Measurements from ENCODE around the gene MEIKIN. TPM values are rescaled to one million over a fixed set of nuclear protein-coding genes. Genes with fewer than 3 reads are reported as not detected.
A peak's percentile ranks its signal among the peaks of the same experiment; 100 is the strongest.

The MEIKIN gene
- polyA plus RNA-seq, 1 donor = not detected

DNA sequence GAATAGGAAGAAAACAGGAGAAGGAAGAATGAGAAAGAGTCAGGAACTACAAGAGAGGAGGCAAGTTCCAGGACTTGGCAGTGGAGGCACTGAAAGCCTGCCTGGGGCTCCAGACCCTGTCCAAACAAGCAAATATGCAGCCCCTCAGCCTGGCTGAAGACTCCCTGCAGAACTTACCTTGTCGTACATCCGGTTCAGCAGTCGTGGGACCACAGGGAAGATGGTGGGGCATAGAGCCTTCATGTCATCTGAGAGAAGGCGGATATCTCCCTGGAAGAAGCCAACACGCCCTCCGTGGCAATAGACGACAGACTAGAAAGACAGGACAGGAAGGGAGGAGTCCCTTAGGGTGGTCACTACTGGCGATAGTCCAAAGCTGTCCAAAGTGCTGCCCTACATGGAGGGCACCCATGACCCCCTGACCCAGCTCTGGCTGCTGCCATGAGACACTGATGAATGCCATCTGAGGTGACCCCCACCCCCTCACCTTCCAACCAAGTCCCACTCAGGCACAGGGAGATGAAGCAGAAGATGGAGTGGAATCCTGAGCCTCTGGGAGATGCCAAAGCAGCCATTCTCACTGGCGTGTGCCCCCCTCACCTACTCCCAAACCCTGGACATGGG lies 27.7 kb upstream of the MEIKIN start:
- no peak for DNase-seq

- DNase-seq = no peak
These were observed 23.0 kb upstream of the MEIKIN start for GRCh38 chr5:131968396-131968954.

- DNase-seq = no peak
These were observed 21.1 kb upstream of the MEIKIN start for GRCh38 chr5:131966551-131966950.

DNA sequence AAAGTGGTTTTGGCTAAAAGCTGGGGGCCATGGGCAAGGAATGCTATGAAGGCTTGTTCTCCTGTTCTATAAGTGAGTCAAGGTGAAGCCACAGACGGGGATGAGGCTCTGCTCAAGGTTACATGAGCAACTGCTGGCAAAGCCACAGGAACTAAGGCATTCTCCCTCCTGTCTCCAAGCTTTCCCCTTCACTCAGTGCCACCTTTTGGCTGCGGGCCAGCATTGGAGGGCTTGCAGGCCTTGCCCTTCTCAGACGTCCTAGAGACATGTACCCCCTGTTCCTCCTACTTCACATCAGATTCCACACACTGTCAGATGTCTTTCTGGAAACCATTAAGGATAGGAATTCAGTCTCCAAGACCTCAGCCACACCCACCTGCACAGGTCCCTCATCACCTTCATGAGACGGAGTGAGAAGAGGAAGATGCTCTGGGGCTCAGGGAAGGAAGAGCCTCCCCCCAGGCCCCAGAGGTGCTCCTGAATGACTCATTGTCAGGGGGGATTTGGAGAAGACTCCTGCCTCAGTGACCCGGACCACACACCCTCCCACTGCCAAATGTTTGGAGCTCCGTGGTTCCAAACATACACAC lies 20.5 kb upstream of the MEIKIN start:
- DNase-seq = no peak

- no peak for DNase-seq
These were observed 14.4 kb upstream of the MEIKIN start for GRCh38 chr5:131959906-131960305.

DNA sequence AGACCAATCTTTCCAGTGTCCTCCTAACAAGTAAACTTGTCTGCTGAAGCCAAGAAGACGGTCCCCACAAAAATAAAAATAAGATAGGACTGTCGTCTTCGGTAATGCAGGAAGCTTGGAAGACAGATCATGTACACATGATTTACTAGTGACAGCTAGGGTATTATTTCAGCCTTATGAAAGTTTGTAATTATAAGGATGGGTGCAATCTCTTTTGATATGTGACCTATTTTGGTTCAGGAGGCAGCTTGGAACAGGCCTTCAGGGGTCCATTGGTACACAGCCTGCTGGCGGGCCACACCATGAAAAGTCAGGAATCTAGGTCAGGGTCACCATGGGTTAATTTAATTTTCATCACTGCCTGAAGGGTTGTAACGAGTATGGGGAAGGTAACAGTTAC lies 13.7 kb upstream of the MEIKIN start:
- no peak for DNase-seq

DNA sequence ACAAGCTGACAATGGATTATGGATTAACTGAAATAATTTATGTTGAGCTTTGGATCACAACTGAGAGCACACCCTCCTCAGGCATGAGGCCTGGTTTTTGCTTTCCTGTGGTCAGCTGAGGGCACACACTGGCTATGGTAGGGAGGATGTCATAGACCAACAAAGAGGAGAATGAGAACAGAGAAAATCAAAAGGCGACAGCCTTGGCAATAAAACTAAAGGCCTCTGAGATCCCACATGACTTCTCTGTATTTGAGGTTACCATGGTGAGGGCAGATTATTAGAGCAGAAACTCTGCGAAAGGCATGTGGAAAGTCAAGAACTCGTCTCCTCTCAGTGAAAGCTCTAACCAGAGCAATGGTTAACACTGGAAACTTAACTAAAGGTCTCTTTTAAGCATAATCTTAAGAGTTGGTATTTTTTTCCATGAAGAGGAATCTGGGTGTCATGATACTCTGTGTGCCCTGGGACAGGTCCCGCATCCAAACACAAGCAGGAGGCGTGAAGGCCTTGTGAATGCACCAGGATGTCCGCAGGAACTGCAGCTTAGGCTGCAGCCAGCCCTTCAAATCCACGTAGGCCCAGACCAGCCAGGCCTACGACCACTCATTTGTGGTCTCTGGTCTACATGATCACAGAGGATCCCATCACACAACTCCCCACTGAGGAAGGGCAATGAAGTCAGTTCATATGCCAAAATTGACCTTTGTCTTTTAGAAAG lies 12.4 kb upstream of the MEIKIN start:
- DNase-seq = no peak

DNA sequence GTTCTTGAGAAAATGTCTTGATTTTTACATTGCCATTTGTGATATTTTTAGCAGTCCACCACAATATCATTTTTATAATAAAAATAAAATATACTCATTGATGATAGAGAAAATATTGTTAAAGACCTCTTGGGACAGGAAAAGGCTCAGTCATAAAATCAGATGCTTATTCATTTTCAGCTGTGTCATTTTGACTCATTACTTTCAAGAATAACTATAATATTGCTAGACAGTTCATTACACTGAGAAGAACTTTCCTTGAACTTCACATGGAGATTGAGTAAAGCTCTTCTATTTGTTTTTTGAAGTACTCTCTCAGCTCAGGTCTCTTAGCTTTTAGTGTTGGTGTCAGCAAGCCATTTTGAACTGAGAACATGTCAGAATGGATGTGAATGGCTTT lies 8.5 kb upstream of the MEIKIN start:
- DNase-seq = no peak

DNA sequence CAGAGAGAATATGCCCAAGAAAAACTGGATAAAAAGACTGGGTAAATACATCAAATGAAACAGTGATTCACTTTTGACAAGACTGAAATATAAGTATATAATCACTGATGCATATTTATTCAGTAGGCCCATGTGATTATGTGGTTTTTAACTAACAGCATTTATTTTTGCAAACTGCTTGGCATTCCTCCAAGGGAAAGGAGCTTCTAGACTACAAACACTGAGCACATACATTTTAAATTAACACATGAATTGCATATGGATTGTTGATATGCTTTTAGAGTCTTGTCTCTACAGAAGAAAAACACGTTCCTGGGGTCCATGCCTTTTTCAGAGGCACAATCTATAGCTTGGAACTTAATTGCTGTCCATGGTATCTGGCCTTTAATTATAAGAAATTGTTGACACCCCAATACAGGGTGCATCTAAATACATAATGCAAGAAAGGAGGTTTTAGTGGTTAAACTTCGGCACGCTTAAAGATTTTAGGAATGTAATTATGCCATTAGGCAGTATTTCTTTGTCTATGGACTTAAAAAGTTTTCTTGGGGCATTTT lies 6.9 kb upstream of the MEIKIN start:
- peak; percentile 10 for DNase-seq

DNA sequence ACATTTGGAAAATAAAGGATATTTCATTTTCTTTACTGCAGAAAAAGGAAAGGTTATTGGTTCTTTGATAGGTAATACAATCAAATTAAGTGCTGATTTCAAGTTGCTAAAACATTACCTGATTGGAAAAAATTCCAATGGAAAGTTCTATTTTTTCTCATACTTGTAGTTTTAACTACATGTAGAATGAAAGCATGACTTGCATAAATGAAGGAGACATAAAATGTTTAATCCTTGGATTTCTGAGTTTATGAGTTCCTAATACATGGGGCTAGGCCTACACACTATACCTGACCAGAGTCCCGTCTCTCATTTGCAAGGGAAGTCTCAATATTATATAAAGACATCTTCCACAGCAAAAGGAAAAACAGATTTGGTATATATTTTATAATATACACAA lies 5.2 kb upstream of the MEIKIN start:
- DNase-seq = no peak

DNA sequence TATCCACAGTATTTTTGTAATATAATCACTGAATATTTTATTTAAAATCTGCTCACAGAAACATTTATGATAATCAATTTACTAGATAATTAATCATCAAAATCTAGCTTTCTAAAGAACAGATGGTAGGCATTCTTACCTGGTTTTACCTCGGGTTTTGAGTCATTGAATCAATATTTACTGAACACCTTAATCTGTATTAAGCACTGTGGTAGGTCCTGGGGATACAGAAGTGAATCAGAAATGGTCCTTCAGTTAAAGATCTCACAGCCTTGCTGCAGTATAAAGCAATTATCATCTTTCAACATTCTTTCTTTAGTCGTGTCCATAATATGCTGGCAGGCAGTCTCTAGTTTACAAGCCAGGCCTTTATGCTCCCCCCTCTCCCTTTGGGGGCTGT lies 2.0 kb upstream of the MEIKIN start:
- DNase-seq = no peak

GRCh38 chr5:131944702-131945550 lies 537 bp downstream of the MEIKIN start:
- no peak for DNase-seq

- no peak for DNase-seq
These were observed 1.5 kb downstream of the MEIKIN start for GRCh38 chr5:131943916-131944315.

DNA sequence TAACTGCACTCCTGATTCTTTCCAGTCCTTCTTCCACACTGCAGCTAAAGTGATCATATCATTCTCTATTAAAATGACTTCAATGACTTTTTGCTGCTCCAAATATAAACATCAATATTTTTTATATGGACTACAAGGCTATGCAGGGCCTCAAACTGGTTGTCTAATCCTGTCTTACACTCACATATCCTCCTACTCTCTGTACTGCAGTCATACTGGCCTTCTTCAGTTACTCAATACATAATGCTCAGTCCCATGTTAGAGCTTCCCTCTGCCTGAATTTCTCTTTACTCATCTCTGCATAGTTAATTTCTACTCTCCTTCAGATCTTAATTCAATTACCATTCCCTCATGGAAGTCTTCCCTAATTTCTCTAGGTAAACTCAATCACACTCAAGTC lies 3.4 kb downstream of the MEIKIN start:
- no peak for DNase-seq

- DNase-seq = no peak
These were observed 5.6 kb downstream of the MEIKIN start for GRCh38 chr5:131939690-131940345.

DNA sequence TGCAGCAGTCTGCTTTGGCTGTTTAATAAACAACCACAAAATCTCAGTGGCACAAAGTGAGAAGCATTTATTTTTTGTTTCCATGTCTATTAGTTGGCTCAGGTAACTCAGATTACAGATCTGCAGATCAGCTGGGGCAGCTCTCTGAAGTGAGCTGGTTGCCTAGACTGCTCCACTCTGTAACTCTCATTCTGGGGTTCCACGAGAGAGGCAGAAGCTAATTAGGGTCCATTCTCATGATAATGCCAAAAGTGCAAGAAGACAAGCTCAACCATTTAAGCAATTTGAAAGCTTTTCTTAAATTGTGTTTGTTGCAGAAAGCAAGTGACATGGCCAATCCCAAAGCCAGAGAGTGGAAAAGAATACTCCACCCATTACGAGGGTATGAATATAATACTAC lies 13.2 kb downstream of the MEIKIN start:
- DNase-seq = no peak

- no peak for DNase-seq
These were observed 16.5 kb downstream of the MEIKIN start for GRCh38 chr5:131928957-131929356.

DNA sequence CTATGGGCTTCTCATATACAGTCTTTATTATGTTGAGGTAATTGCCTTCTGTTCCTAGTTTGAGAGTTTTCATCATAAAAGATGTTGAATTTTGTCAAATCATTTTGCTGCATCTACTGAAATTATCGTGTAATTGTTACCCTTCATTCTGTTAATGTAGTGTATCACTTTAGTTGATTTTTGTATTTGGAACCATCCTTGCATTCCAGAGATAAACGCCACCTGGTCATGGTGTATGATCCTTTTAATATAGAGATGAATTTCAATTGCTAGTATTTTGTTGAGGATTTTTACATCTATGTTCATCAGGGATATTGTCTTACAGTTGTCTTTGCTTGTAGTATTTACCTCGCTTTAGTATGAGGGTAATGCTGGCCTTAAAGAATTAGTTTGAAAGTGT lies 19.3 kb downstream of the MEIKIN start:
- DNase-seq = no peak

- DNase-seq = no peak
These were observed 29.0 kb downstream of the MEIKIN start for GRCh38 chr5:131916481-131916880.

- no peak for DNase-seq
These were observed 31.0 kb downstream of the MEIKIN start for GRCh38 chr5:131914472-131914871.

DNA sequence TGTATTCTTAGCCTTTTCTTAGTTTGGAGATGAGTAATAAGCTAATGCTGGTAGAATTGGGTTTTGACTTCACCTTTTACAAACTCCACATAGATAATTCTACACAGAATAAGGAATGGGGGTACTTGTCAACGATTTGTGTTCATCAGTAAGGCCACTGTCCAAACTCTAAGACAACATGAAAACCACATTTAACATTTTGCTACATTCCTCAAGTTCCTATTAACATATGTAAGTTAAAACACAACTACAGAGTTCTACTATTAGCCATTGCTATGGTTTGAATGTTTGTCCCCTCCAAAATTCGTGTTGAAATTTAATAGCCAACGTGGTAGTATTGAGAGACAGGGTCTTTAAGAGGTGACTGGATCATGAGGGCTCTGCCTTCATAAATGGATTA lies 31.9 kb downstream of the MEIKIN start:
- DNase-seq = no peak

- DNase-seq = no peak
These were observed 38.8 kb downstream of the MEIKIN start for GRCh38 chr5:131906668-131907067.

Measured in hindlimb muscle (tissue), 1 donor.